Vagina (tissue), 2 donors: ENCODE results near the gene FAM204A.

Source experiments
- POLR2A ChIP-seq, 2 donors: fragments of 450-650 bp; IDR thresholded peaks; one replicate each; pipeline ENCODE4 v1.6.1; 2017; ENCODE audit warnings: antibody characterized with exemption in 2 of 2, mild to moderate bottlenecking in 2 of 2, moderate library complexity in 2 of 2
- POLR2AphosphoS5 ChIP-seq, 2 donors: sonication (generic); formaldehyde crosslinking; IDR thresholded peaks; one replicate each; pipeline ENCODE4 v1.9.0; 2017; ENCODE audit warnings: antibody characterized with exemption in 2 of 2, mild to moderate bottlenecking in 2 of 2, low read depth in 1 of 2; ENCODE audit not compliant: insufficient read depth in 1 of 2
- TF ChIP-seq, protein P1 (sequence below), 3 experiments: fragments of 450-650 bp in 2 of 3; fragments of 200-600 bp in 1 of 3; sonication (generic) in 1 of 3; IDR thresholded peaks; one replicate each; pipeline ENCODE4 v1.5.1; 2017 to 2019; ENCODE audit warnings: antibody characterized with exemption in 3 of 3, mild to moderate bottlenecking in 2 of 3, moderate library complexity in 2 of 3

DNA sequence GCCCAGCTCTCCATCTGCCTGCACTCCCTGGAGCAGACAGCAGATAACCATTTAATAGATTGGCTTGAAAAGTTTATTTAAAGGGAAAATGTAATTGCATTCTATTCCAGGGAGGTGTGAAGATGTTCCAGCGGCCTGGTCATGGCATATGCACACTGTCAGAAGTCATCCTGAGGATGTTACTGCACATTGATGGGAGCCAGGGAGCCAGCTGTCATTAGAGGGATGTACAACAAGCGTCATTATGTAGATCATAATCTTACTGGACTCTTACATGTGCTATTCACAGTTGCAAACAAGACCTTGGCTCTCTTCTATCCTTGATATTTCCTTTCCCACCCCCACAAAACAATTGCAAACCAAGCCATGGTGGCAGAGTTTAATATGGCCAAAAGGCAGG is 65.4 kb downstream of the FAM204A start:
- TF ChIP-seq, protein P1, sequence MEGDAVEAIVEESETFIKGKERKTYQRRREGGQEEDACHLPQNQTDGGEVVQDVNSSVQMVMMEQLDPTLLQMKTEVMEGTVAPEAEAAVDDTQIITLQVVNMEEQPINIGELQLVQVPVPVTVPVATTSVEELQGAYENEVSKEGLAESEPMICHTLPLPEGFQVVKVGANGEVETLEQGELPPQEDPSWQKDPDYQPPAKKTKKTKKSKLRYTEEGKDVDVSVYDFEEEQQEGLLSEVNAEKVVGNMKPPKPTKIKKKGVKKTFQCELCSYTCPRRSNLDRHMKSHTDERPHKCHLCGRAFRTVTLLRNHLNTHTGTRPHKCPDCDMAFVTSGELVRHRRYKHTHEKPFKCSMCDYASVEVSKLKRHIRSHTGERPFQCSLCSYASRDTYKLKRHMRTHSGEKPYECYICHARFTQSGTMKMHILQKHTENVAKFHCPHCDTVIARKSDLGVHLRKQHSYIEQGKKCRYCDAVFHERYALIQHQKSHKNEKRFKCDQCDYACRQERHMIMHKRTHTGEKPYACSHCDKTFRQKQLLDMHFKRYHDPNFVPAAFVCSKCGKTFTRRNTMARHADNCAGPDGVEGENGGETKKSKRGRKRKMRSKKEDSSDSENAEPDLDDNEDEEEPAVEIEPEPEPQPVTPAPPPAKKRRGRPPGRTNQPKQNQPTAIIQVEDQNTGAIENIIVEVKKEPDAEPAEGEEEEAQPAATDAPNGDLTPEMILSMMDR (IDR thresholded peaks at IDR 0.05), result no peak
- TF ChIP-seq POLR2A (IDR thresholded peaks at IDR 0.05), result no peak
- TF ChIP-seq POLR2AphosphoS5 (IDR thresholded peaks at IDR 0.05; ENCODE audit: insufficient read depth in 1 of 2, low read depth in 1 of 2), result no peak
